BJ (cell line): ENCODE data around the gene SLC6A9. TPM values are rescaled to one million over a fixed set of nuclear protein-coding genes. Genes with fewer than 3 reads are reported as not detected.

Experiments used
- CTCF ChIA-PET: fragments of 350-600 bp; formaldehyde crosslinking; extraction: SDS; loops from one replicate; lab custom pipeline; 2021; ENCODE audit warnings: antibody characterized with exemption, inconsistent platforms; lab: Yijun Ruan, JAX
- POLR2A ChIA-PET: fragments of 300-600 bp; sonication (Branson Sonifier 250); formaldehyde crosslinking; extraction: SDS; loops from one replicate; lab custom pipeline; 2021; ENCODE audit warnings: antibody characterized with exemption; lab: Charles Lee
- DNase-seq: peaks from one replicate; pipeline ENCODE4 v3.0.0-alpha.2; 2011; ENCODE audit warnings: low read depth
- H3K27me3 ChIP-seq: 2 replicates; pipeline ENCODE4 v1.6.0; 2011; ENCODE audit warnings: low read length; ENCODE audit not compliant: control insufficient read depth, insufficient read depth
- H3K36me3 ChIP-seq: 2 replicates; pipeline ENCODE4 v1.5.1; 2011; ENCODE audit warnings: low read length; ENCODE audit not compliant: control insufficient read depth, insufficient read depth
- H3K4me3 ChIP-seq: 2 replicates; pipeline ENCODE4 v1.5.1; 2011; ENCODE audit warnings: low read depth, mild to moderate bottlenecking, control low read depth, low read length
- CTCF ChIP-seq: IDR thresholded peaks from 2 replicates; pipeline ENCODE4 v1.5.1; 2011; ENCODE audit warnings: low read depth, mild to moderate bottlenecking, control low read depth, inconsistent platforms, low read length, moderate library complexity; ENCODE audit not compliant: insufficient read depth
- polyA plus RNA-seq: library from polyadenylated mRNA; depleted of rRNA; stranded (reverse); fragments of >200 nt; gene quantifications from 2 replicates; pipeline ENCODE4 v1.2.3, GENCODE V29; 2011

SLC6A9 gene
- polyA plus RNA-seq, 1 experiment: 53.9 TPM

GRCh38 chr1:44014365-44015104 is 16.7 kb downstream of the SLC6A9 start:
- Histone ChIP-seq H3K27me3 (no peaks in the 10 kb centered on the region), H3K4me3 (no peak overlapping the region), H3K36me3 (peaks cover 16% of the 10 kb centered on the region)
- ChIA-PET CTCF (interaction anchor here (0.8 to 2.2 kb wide), 7 partner anchors 9 to 203 kb away, joined by 3 to 17 read pairs (median 5); no protein-coding TSS in a partner anchor), POLR2A (no interaction called here)
- TF ChIP-seq CTCF: no peak
- DNase-seq: no peak

- CTCF ChIA-PET: interaction anchor here (0.6 to 2.2 kb wide), 6 partner anchors 8 to 255 kb away, joined by 3 to 17 read pairs (median 6); no protein-coding TSS in a partner anchor
- Histone ChIP-seq H3K4me3 (no peak overlapping the region), H3K27me3 (no peaks in the 10 kb centered on the region), H3K36me3 (peaks cover 15% of the 10 kb centered on the region)
- DNase-seq: no peak
- POLR2A ChIA-PET: no interaction called here
- TF ChIP-seq CTCF: no peak
Observed at GRCh38 chr1:44013949-44014348, 17.3 kb downstream of the SLC6A9 start.

GRCh38 chr1:44012941-44013609 is 18.2 kb downstream of the SLC6A9 start:
- peaks cover 17% of the 10 kb centered on the region for H3K36me3 ChIP-seq
- no peak overlapping the region for H3K4me3 ChIP-seq
- TF ChIP-seq CTCF: no peak
- no peak for DNase-seq
- ChIA-PET POLR2A (no interaction called here), CTCF (interaction anchor here (2.2 to 4.4 kb wide), 2 partner anchors 35 kb away, joined by 8 to 17 read pairs; no protein-coding TSS in a partner anchor)
- H3K27me3 ChIP-seq: no peaks in the 10 kb centered on the region

- CTCF ChIA-PET: interaction anchor here (4.4 kb wide), 1 partner anchor 35 kb away, joined by 17 read pairs; no protein-coding TSS in a partner anchor
- Histone ChIP-seq H3K4me3 (no peak overlapping the region), H3K27me3 (no peaks in the 10 kb centered on the region), H3K36me3 (peaks cover 18% of the 10 kb centered on the region)
- no peak for DNase-seq
- POLR2A ChIA-PET: no interaction called here
- TF ChIP-seq CTCF: no peak
Observed at GRCh38 chr1:44012404-44012803, 18.9 kb downstream of the SLC6A9 start.

- no peak for DNase-seq
- Histone ChIP-seq H3K36me3 (peaks cover 17% of the 10 kb centered on the region), H3K27me3 (no peaks in the 10 kb centered on the region), H3K4me3 (no peak overlapping the region)
- POLR2A ChIA-PET: no interaction called here
- CTCF ChIA-PET: interaction anchor here (0.9 to 4.4 kb wide), 4 partner anchors 26 to 584 kb away, joined by 3 to 17 read pairs (median 4); no protein-coding TSS in a partner anchor
- TF ChIP-seq CTCF: no peak
Observed at GRCh38 chr1:44010935-44011471, 20.3 kb downstream of the SLC6A9 start.
